Cardiac fibroblast (primary cell): Measurements from ENCODE around the gene GRK1.
A peak's percentile ranks its signal among the peaks of the same experiment; 100 is the strongest.
"Not testable (repeated sequence)": the region's sequence is repeated elsewhere in the genome, so short reads cannot be mapped to it uniquely, and the experiment has no call there.

Source experiments
- DNase-seq, 2 donors: peaks; one replicate each; pipeline versions ENCODE4 v3.0.0 to v3.0.0-alpha.2; 2010; ENCODE audit warnings: low read depth in 2 of 2
- H3K4me3 ChIP-seq, 2 donors: replicated peaks in 1 of 2; 1 replicate in 1 of 2; 2 replicates in 1 of 2; pipeline ENCODE4 v1.5.1; 2011; ENCODE audit warnings: low read depth in 2 of 2, low read length in 2 of 2, mild to moderate bottlenecking in 2 of 2, moderate library complexity in 1 of 2
- TF ChIP-seq, protein P1 (sequence below): IDR thresholded peaks from one replicate; pipeline ENCODE4 v1.5.1; 2011; ENCODE audit warnings: low read depth, mild to moderate bottlenecking, low read length, inconsistent platforms

GRK1 gene

GRCh38 chr13:113724780-113725315 lies 57.8 kb downstream of the GRK1 start:
- TF ChIP-seq, protein P1, sequence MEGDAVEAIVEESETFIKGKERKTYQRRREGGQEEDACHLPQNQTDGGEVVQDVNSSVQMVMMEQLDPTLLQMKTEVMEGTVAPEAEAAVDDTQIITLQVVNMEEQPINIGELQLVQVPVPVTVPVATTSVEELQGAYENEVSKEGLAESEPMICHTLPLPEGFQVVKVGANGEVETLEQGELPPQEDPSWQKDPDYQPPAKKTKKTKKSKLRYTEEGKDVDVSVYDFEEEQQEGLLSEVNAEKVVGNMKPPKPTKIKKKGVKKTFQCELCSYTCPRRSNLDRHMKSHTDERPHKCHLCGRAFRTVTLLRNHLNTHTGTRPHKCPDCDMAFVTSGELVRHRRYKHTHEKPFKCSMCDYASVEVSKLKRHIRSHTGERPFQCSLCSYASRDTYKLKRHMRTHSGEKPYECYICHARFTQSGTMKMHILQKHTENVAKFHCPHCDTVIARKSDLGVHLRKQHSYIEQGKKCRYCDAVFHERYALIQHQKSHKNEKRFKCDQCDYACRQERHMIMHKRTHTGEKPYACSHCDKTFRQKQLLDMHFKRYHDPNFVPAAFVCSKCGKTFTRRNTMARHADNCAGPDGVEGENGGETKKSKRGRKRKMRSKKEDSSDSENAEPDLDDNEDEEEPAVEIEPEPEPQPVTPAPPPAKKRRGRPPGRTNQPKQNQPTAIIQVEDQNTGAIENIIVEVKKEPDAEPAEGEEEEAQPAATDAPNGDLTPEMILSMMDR = peak; percentile 80
- H3K4me3 ChIP-seq = peak overlapping the region; percentile 28 to 48
- peak; percentile 64 to 68 for DNase-seq

DNA sequence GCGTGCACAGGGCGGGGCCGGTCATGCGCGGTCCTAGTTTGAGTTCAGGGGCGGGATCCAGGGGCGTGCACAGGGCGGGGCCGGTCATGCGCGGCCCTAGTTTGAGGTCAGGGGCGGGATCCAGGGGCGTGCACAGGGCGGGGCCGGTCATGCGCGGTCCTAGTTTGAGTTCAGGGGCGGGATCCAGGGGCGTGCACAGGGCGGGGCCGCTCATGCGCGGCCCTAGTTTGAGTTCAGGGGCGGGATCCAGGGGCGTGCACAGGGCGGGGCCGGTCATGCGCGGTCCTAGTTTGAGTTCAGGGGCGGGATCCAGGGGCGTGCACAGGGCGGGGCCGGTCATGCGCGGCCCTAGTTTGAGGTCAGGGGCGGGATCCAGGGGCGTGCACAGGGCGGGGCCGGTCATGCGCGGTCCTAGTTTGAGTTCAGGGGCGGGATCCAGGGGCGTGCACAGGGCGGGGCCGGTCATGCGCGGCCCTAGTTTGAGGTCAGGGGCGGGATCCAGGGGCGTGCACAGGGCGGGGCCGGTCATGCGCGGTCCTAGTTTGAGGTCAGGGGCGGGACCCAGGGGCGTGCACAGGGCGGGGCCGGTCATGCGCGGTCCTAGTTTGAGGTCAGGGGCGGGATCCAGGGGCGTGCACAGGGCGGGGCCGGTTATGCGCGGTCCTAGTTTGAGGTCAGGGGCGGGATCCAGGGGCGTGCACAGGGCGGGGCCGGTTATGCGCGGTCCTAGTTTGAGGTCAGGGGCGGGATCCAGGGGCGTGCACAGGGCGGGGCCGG lies 58.5 kb downstream of the GRK1 start:
- DNase-seq, H3K4me3 ChIP-seq: not testable (repeated sequence)

DNA sequence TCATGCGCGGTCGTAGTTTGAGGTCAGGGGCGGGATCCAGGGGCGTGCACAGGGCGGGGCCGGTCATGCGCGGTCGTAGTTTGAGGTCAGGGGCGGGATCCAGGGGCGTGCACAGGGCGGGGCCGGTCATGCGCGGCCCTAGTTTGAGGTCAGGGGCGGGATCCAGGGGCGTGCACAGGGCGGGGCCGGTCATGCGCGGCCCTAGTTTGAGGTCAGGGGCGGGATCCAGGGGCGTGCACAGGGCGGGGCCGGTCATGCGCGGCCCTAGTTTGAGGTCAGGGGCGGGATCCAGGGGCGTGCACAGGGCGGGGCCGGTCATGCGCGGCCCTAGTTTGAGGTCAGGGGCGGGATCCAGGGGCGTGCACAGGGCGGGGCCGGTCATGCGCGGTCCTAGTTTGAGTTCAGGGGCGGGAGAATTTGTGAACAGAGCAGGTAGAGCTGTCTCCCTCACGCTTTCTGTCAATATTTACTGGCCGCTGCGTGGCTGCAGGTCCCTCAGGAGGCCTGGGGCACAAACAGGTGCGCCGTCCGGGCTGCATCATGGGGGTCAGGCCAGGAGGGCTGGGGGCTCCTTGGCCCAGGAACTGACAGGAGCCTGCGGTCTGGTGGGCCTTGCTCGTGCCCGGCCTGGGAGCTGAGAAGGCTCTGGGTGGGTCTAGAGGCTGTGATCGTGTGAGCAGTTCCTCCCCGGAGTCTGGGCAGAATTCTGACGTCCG lies 59.2 kb downstream of the GRK1 start:
- DNase-seq = not testable (repeated sequence)
- peak overlapping the region in 1 of 2 donors; percentile 34 for H3K4me3 ChIP-seq

DNA sequence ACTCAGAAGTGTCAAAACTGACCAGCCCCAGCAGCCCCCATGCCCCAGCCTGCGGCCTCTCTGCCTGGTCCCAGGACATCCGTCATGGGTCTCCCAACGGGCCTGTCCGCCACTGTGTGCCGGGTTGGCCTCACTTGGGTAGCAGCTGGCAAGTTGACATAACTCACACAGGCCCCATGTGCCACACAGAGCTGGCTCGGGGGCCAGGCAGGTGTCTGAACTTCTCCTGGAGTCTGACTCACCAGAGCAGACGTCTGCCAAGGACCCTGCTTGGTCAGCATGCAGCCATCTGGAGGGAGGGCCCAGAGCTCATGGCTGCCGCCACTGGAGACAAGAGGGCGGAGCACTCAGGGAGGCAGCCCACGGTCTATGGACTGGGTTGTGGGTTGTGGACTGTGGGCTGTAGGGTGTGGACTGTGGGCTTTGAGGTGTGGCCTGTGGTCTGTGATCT lies 60.0 kb downstream of the GRK1 start:
- H3K4me3 ChIP-seq = no peak overlapping the region
- TF ChIP-seq, protein P1 = peak; percentile 33
- peak; percentile 10 to 65 for DNase-seq

- TF ChIP-seq, protein P1 = no peak
- H3K4me3 ChIP-seq = no peak overlapping the region
- DNase-seq = no peak
Observed at GRCh38 chr13:113728571-113729054, 61.6 kb downstream of the GRK1 start.

- TF ChIP-seq, protein P1 = no peak
- H3K4me3 ChIP-seq = no peak overlapping the region
- no peak for DNase-seq
Observed at GRCh38 chr13:113729187-113730019, 62.4 kb downstream of the GRK1 start.

- TF ChIP-seq, protein P1 = no peak
- DNase-seq = no peak
Observed at GRCh38 chr13:113730258-113730691, 63.3 kb downstream of the GRK1 start.

More at GRCh38 chr13:113730258-113730691, 63.3 kb downstream of the GRK1 start:
- no peak overlapping the region for H3K4me3 ChIP-seq
